Renal cortical epithelial cell (primary cell): ENCODE measurements around the gene FSCN2. TPM values are rescaled to one million over a fixed set of nuclear protein-coding genes. Genes with fewer than 3 reads are reported as not detected.

ENCODE experiments used
- DNase-seq: peaks from one replicate; pipeline ENCODE4 v3.0.0-alpha.2; 2011; ENCODE audit warnings: low read depth
- total RNA-seq: library from RNA; depleted of rRNA; stranded (reverse); fragments of >200 nt; gene quantifications from 2 replicates; pipeline ENCODE4 v1.2.3, GENCODE V29; 2014

Gene FSCN2
- total RNA-seq, 1 donor from 2014 or later: 4.7 TPM

DNA sequence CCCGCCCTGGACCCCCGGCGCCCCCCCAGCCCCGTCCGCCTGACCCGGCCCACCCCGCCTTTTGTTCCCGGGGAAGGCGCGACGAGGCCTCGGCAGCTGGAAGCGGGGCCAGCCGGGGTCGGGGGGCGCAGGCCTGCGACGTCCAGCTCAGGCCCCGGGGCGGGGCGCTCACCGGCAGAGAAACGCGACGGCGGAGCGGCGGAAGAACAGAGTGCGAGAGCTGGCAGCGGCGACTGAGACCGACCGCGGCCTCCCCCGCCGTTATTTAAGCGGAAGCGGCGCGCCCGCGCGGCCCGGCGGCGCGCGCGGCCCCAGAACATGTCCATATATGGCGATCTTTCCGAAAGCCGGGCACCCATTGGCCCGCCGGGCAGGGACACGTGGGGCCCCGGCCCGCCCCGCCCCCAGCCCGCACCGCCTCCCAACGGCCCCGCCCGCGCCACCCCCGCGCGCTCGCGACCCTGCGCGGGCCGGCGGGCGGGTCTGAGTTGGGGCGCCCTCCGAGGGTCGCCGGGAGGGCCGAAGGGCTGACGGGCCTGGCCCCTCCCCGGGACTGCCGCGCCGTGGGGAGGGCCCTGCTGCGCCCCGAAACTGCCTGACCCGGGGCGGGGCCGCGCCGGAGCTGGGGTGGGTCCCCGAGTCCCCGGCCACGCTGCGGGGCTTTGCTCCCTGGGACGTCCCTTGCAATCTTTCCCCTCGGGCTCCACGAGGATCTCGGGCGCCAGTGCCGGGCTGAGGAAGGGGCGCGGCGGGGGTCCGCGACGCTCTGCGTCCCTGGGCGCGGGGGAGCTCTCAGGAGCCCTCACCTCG lies 15.4 kb upstream of the FSCN2 start, which contains the start of gene ACTG1:
Gene ACTG1, minus strand, starts transcription at position 238 of the 810 bp plus-strand sequence. CDS start 445 bp downstream, outside the sequence.
- peak; percentile 69 for DNase-seq

DNA sequence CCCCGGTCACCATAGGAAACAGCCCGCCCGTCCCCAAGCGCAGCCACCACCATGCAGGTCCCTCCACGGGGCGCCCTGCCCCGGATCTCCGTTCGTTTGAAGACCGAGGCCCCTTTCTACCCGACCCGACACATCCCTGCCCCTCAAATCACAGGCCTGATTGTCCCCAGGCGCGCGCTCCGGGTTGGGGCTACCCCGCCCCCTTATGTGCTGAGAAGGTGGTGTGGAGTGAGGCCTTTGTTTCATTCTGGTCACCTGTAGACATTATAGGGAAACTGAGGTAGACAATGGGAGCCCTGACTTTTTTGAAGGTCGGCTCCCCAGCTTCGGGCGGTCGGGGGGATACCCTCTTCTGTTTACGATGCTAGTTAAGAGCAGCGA lies 14.8 kb upstream of the FSCN2 start:
- no peak for DNase-seq

DNA sequence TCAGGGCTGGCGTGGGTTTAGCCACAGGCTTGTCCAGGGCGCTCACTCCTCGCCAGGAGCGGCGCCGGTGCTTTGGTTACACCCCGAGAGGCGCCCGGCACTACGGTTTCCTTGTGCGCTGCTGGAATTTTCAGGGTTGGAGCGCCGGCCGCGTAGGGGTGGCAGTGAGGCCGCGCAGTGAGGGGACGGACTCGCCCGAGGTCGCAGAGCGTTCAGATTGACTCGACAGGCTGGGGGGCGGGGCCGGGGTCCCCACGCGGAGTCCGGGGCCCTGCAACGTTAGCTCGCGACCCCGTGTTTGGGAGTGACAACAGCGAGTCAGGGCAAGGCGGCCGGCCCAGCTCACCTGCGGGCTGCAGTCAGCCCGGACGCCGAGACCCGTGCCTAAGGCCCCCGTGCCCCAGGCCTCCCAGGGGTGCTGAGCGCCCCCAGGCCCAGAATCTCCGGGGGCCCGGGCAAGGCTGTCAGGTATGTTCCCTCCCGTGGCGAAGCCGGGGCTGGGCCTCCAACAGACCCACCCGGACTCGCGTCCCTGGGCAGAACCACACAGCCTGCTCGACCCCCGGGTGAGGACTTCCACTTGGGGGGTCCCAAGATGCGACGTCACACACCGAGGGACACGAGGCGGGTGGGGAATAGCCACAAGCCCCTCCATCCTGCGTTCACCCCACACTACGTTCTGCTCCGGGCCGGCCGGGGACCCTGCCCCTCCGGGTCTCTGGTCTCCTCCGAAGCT lies 14.3 kb upstream of the FSCN2 start:
- DNase-seq: peak; percentile 36

GRCh38 chr17:81514489-81514738 lies 13.8 kb upstream of the FSCN2 start:
- no peak for DNase-seq

DNA sequence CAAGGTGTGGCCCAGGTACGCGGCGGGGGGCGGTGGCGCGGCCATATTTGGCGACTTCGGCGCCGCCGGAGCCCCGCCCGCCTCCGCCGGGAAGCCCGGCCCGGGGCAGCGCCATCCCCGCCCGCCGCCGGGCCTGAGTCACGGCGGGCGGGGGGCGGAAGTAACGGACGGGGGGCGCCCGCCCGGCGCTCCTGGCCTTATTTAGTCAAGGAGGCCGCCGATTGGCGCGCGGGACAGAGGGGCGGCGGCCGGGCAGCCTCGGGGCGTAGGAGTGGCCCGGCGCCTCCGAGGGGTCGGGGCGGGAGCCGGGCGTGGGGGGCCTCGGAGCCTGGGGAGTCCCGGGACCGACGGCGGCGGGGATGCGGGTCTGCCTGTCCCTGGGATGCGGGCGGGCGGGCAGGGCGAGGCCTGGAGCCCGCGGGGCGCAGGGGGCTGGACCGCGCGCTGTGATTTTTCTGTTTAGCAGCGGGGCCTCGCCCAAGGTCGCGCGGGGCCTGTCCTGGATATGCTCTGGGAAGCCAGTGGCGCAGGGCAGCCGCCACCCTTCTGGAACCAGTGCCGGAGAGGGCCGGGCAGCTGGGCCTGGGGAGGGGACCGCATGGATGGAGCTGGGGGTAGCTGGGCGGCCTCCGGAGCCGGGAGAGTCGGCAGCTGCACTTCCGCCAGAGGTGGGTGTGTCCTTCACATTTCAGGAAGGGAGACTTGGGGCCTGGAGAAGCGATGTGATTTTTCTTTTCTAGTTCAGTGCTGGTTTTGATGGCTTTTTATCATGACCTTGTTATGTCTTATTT lies 13.2 kb upstream of the FSCN2 start:
- DNase-seq: no peak

DNA sequence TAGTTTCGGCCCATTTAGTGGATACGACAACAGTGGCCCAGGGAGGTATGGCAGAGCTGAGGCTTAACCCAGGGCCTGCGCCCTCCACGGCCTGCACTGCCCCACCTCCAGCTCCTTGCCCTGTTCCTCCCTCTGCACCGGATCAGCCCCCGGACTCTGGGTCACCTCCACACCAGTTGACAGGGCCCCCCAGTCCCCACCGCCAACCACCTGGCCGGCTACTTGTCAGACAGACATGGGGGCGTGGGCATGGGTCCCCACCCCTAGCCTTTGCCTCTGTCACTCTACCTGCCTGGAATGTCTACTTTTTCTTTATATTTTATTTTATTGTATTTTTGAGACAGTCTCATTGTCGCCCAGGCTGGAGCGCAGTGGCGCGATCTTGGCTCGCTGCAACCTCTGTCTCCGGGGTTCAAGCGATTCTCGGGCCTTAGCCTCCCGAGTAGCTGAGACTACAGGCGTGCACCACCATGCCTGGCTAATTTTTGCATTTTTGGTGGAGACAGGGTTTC lies 12.6 kb upstream of the FSCN2 start:
- DNase-seq: no peak

DNA sequence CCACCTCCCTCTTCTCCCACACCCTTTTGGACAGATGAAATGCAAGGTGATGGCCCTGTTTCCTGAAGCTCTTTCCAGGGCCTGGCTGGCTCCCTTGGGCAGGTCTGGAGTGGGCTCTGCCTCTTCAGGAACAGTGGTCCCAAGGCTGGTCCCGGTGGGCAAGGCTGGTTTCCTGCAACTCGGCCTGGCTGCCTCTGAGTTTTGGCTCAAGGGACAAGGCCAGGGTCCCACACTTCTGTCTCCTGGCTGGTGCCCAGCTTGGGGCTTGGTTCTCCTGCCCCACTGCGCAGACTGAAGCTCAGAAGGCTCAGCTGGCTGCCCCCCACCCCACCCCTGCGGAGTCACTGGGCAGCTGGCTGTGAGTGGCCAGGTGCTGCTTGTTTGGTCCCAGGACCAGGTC lies 11.7 kb upstream of the FSCN2 start:
- DNase-seq: no peak

GRCh38 chr17:81517009-81517338 lies 11.2 kb upstream of the FSCN2 start:
- no peak for DNase-seq

DNA sequence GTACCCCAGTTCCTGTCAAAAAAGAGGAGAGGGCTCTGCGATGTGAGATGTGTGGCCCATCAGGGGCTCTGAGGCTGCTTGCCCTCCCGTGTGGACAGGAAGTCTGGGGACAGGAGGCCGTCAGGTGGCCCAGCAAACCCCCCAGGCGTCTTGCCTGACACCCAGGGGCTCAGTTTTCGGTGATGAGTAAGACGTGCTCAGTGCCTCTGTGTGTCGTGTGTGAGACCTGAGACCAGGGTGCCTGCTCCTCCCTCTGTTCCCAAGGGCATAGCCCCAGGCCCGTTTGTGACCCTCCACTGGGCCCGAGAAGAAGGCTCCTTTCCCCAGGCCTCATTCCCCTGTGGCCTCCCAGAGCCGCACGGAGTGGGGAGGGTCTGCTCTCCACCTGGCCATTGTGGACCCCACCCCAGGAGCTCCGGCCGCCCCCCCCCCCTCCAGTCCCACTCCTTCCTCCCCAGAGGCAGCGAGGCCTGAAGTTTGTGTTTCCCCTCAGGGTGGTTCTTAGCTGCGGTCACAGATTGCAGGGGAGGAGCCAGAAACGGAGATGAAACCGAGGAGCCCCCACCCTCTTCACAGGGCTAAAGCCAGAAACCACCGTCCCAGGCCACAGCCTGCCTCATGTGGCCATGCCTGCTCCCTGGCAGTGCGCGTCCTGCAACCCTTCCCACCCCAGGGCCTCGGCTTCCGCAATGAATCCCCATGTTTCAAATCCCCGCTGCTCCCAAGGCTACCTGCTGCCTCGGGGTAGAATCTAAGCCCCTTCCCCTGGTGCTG lies 10.7 kb upstream of the FSCN2 start:
- DNase-seq: no peak

DNA sequence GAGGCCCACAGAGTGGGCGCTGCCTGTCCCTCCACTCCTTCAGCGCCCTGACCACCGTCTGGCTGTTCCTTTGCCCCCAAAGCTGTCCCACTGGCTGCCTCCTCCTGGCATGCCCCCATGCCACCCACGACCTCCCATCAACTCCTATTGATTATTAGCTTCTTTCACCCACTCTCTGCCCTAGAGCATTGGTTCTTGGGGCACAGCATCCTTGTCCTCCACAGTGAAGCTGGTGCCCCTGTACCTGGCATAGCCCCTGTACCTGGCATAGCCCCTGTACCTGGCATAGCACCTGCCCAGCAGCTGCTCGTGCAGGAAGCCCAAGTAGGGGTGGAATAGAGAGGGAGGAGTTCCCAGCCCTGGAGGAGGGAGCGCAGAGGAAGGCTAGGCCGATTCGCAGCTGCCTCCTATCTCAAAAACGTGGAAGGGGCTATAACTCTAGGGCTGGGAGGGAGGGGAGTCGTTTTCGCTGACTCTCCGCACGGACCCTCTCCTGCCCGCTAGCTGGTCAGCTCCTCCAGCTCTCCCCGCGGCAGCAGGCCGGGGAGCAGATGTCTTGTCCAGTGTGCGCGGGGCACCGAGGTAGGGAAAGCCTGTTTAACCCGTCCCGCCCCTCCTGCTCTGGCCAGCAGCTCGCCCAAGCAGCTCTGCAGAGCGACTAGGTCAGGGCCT lies 9.9 kb upstream of the FSCN2 start:
- no peak for DNase-seq

- DNase-seq: no peak
These were observed 9.3 kb upstream of the FSCN2 start for GRCh38 chr17:81518785-81519283.

- no peak for DNase-seq
These were observed 8.7 kb upstream of the FSCN2 start for GRCh38 chr17:81519284-81520020.

GRCh38 chr17:81520021-81520901 lies 7.9 kb upstream of the FSCN2 start:
- DNase-seq: no peak

DNA sequence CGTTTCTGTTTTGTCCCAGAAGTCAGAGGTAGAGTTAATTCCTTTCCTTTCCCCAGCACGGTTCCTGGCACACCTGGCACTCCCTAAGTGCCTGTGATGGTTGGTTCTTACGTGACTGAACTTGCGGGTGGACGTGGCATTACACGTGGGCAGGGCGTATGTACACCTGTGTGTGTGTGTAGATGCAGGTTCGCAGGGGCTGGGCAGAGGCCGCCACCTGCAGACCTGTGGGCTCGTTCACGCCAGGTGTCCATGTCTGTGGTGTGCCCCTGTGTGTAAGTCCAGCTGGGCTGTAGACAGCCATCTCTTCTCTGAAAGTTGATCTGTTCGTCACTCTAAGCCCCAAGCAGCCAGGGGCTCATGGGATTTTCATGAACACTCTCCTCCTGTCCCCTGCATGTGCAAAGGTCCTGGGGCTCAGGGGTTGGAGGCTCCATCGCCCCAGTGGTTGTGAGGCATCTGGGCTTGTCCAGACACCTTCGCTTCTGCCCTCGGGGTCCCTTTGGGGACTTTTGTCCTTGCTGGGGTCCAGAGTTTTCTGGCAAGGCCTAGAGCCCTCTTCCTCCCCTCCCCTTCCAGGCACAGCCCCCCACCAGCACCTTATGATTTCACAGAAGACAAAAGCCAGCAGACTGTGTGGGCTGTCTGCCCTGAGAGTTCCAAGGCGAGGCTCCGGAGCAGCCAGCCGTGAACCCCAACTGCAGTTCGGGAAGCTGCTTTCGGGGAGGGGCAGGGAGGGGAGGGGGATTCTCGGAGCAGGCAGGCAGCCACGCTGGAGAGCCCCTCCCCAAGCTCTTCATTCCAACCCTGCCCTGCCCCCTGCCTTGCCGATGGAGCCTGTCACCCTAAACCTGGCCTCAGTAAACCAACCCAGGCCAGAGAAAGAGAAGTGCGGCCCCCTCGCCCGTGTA lies 5.4 kb upstream of the FSCN2 start:
- DNase-seq: peak; percentile 52

GRCh38 chr17:81523402-81524038 lies 4.7 kb upstream of the FSCN2 start:
- no peak for DNase-seq

- DNase-seq: no peak
These were observed 3.9 kb upstream of the FSCN2 start for GRCh38 chr17:81524039-81524864.

DNA sequence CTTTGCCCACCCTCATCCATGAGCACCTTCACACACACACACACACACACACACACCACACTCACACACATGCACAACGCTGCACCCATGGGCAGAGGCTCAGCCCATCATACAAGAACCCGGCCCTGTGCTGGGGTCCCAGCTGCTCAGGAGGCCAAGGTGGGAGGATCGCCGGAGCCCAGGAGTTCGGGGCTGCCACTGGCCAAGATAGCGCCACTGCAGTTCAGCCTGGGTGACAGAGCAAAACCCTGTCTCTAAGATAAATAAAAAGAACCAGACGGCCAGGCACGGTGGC lies 3.4 kb upstream of the FSCN2 start:
- no peak for DNase-seq
